Esophagus muscularis mucosa (tissue), 4 donors: ENCODE results near the gene HLA-DPA1. TPM values are rescaled to one million over a fixed set of nuclear protein-coding genes. Genes with fewer than 3 reads are reported as not detected.

Source experiments
- DNase-seq: peaks from one replicate; pipeline ENCODE4 v3.0.0-alpha.2; 2017; ENCODE audit errors: extremely low spot score
- H3K27ac ChIP-seq, 4 donors: fragments of 200-600 bp; sonication (generic); replicated peaks in 1 of 4; 1 replicate in 3 of 4; 2 replicates in 1 of 4; pipeline ENCODE4 v1.5.1; 2016 to 2019; ENCODE audit warnings: mild to moderate bottlenecking in 1 of 4
- H3K27me3 ChIP-seq, 4 donors: fragments of 200-600 bp; sonication (generic); one replicate each; pipeline versions ENCODE4 v1.5.1 to v1.6.0; 2016 to 2019
- H3K36me3 ChIP-seq, 4 donors: fragments of 200-600 bp; sonication (generic); one replicate each; pipeline ENCODE4 v1.5.1; 2016 to 2019
- H3K4me1 ChIP-seq, 4 donors: fragments of 200-600 bp; sonication (generic); one replicate each; pipeline ENCODE4 v1.5.1; 2016 to 2019
- H3K4me3 ChIP-seq, 4 donors: fragments of 200-600 bp; sonication (generic); 1 replicate in 2 of 4; 2 replicates in 2 of 4; pipeline ENCODE4 v1.5.1; 2016 to 2019; ENCODE audit warnings: mild to moderate bottlenecking in 4 of 4, moderate library complexity in 1 of 4
- H3K9me3 ChIP-seq, 4 donors: fragments of 200-600 bp; sonication (generic); 1 replicate in 3 of 4; 2 replicates in 1 of 4; pipeline ENCODE4 v1.5.1; 2016 to 2019
- CTCF ChIP-seq, 3 experiments: fragments of 200-600 bp in 2 of 3; fragments of 450-650 bp in 1 of 3; sonication (generic) in 2 of 3; IDR thresholded peaks; one replicate each; pipeline ENCODE4 v1.5.1; 2017 to 2019; ENCODE audit warnings: antibody characterized with exemption in 3 of 3, mild to moderate bottlenecking in 2 of 3, moderate library complexity in 1 of 3
- EP300 ChIP-seq: sonication (generic); formaldehyde crosslinking; IDR thresholded peaks from one replicate; pipeline ENCODE4 v1.6.1; 2017; ENCODE audit warnings: antibody characterized with exemption
- POLR2A ChIP-seq: fragments of 450-650 bp; IDR thresholded peaks from one replicate; pipeline ENCODE4 v1.6.1; 2017; ENCODE audit warnings: antibody characterized with exemption, moderate library complexity, mild to moderate bottlenecking, low read depth
- POLR2AphosphoS5 ChIP-seq, 2 donors: sonication (generic); formaldehyde crosslinking; IDR thresholded peaks; one replicate each; pipeline ENCODE4 v1.6.1; 2017; ENCODE audit warnings: antibody characterized with exemption in 2 of 2
- WGBS: methylation state at CpG from one replicate; pipeline ENCODE4 v1.1.5; 2018; 5-methylcytosine and 5-hydroxymethylcytosine counted together
- intact Hi-C: fragments of 100-400 bp; cut with DNase I; formaldehyde crosslinking; loops from one replicate; pipeline ENCODE4 v1.15.1; 2023
- total RNA-seq, 4 donors: library from RNA; depleted of rRNA; stranded (reverse); fragments of >200 nt; gene quantifications; one replicate each; pipeline versions ENCODE4 v1.1.0 to v1.2.1, GENCODE V29; 2016

HLA-DPA1 gene
- total RNA-seq, 4 donors from 2014 or later, result 28.5 to 91.3 (median 65.9) TPM

- Histone ChIP-seq H3K4me1 (peaks cover 0 to 4% (median 0%) of the 10 kb centered on the region in 4 donors), H3K27ac (no peak overlapping the region), H3K9me3 (no peaks in the 10 kb centered on the region), H3K36me3 (peaks cover 0 to 28% (median 12%) of the 10 kb centered on the region in 4 donors), H3K4me3 (peak overlapping the region in 1 of 4 donors; percentile 43), H3K27me3 (no peaks in the 10 kb centered on the region)
- DNase-seq, result peak; percentile 29
- 0% methylated on average over 2 of the region's 2 CpGs for WGBS
- intact Hi-C loops, result no loop called here
- TF ChIP-seq POLR2AphosphoS5 (IDR thresholded peaks at IDR 0.05) (no peak), EP300 (no peak), POLR2A (no peak), CTCF (IDR thresholded peaks at IDR 0.05) (no peak)
These were observed 2.5 kb downstream of the HLA-DPA1 start for GRCh38 chr6:33070909-33071308.

- no peak overlapping the region for H3K27ac ChIP-seq
- TF ChIP-seq CTCF (IDR thresholded peaks at IDR 0.05), result no peak
- no peak for TF ChIP-seq POLR2AphosphoS5 (IDR thresholded peaks at IDR 0.05)
- no peak for TF ChIP-seq POLR2A
- TF ChIP-seq EP300, result no peak
- 47% methylated on average over 8 of the region's 10 CpGs for WGBS
- intact Hi-C loops, result no loop called here
- H3K27me3 ChIP-seq, result no peaks in the 10 kb centered on the region
- H3K4me3 ChIP-seq, result no peak overlapping the region
- peaks cover 0 to 28% (median 12%) of the 10 kb centered on the region in 4 donors for H3K36me3 ChIP-seq
- H3K9me3 ChIP-seq, result no peaks in the 10 kb centered on the region
- no peaks in the 10 kb centered on the region for H3K4me1 ChIP-seq
- peak; percentile 78 for DNase-seq
These were observed 4.3 kb downstream of the HLA-DPA1 start for GRCh38 chr6:33069021-33069738.

- no peaks in the 10 kb centered on the region for H3K4me1 ChIP-seq
- DNase-seq, result peak; percentile 72
- peaks cover 0 to 28% (median 12%) of the 10 kb centered on the region in 4 donors for H3K36me3 ChIP-seq
- WGBS, result 0% methylated on average over 3 of the region's 3 CpGs
- intact Hi-C loops, result no loop called here
- no peak overlapping the region for H3K4me3 ChIP-seq
- no peak overlapping the region for H3K27ac ChIP-seq
- TF ChIP-seq CTCF (IDR thresholded peaks at IDR 0.05) (no peak), EP300 (no peak), POLR2AphosphoS5 (IDR thresholded peaks at IDR 0.05) (no peak), POLR2A (no peak)
- H3K9me3 ChIP-seq, result no peaks in the 10 kb centered on the region
- no peaks in the 10 kb centered on the region for H3K27me3 ChIP-seq
These were observed 6.4 kb downstream of the HLA-DPA1 start for GRCh38 chr6:33066917-33067521.

GRCh38 chr6:33065312-33065711, 8.1 kb downstream of the HLA-DPA1 start:
- Histone ChIP-seq H3K4me3 (no peak overlapping the region), H3K9me3 (no peaks in the 10 kb centered on the region), H3K27ac (peak overlapping the region in 1 of 4 donors; percentile 37), H3K4me1 (no peaks in the 10 kb centered on the region), H3K36me3 (peaks cover 0 to 28% (median 12%) of the 10 kb centered on the region in 4 donors), H3K27me3 (no peaks in the 10 kb centered on the region)
- no peak for DNase-seq
- TF ChIP-seq EP300, result no peak
- no peak for TF ChIP-seq POLR2AphosphoS5 (IDR thresholded peaks at IDR 0.05)
- TF ChIP-seq CTCF (IDR thresholded peaks at IDR 0.05), result no peak
- TF ChIP-seq POLR2A, result no peak
- intact Hi-C loops, result no loop called here
- WGBS, result 41% methylated on average over 4 of the region's 4 CpGs
